HepG2 (cell line): ENCODE results near the gene EXTL1. TPM values are rescaled to one million over a fixed set of nuclear protein-coding genes. Genes with fewer than 3 reads are reported as not detected.

Experiments
- FOXK1 ChIP-seq: sonication (generic); formaldehyde crosslinking; IDR thresholded peaks from 2 replicates; pipeline ENCODE4 v1.4.0; 2020; ENCODE audit warnings: low read depth, missing genetic modification reagents, borderline replicate concordance
- GATAD1 ChIP-seq: IDR thresholded peaks from 2 replicates; pipeline ENCODE4 v1.6.1; 2016; ENCODE audit warnings: missing genetic modification reagents, missing compliant biosample characterization
- HOXA9 ChIP-seq: sonication (generic); formaldehyde crosslinking; IDR thresholded peaks from 2 replicates; pipeline ENCODE4 v1.8.1; 2022; ENCODE audit warnings: missing genetic modification reagents, mild to moderate bottlenecking, moderate library complexity, borderline replicate concordance
- MTA1 ChIP-seq: sonication (generic); formaldehyde crosslinking; IDR thresholded peaks from 2 replicates; pipeline ENCODE4 v1.4.0; 2020; ENCODE audit warnings: missing genetic modification reagents, mild to moderate bottlenecking, borderline replicate concordance
- TBX2 ChIP-seq: sonication (generic); formaldehyde crosslinking; IDR thresholded peaks from 2 replicates; pipeline ENCODE4 v1.5.0; 2020; ENCODE audit warnings: missing genetic modification reagents, mild to moderate bottlenecking, borderline replicate concordance
- ZC3H4 ChIP-seq: sonication (generic); formaldehyde crosslinking; IDR thresholded peaks from 2 replicates; pipeline ENCODE4 v1.4.0; 2020; ENCODE audit warnings: missing genetic modification reagents, borderline replicate concordance
- ZNF24 ChIP-seq: fragments of 450-650 bp; IDR thresholded peaks from 2 replicates; pipeline ENCODE4 v1.6.1; 2017; ENCODE audit warnings: antibody characterized with exemption, mild to moderate bottlenecking
- ZNF30 ChIP-seq: sonication (generic); formaldehyde crosslinking; IDR thresholded peaks from 2 replicates; pipeline ENCODE4 v1.5.0; 2020; ENCODE audit warnings: mild to moderate bottlenecking, missing genetic modification reagents
- ZNF337 ChIP-seq: sonication (generic); formaldehyde crosslinking; IDR thresholded peaks from 2 replicates; pipeline ENCODE4 v1.5.1; 2020; ENCODE audit warnings: missing genetic modification reagents, low read depth, mild to moderate bottlenecking, borderline replicate concordance
- ZNF598 ChIP-seq: sonication (generic); formaldehyde crosslinking; IDR thresholded peaks from 2 replicates; pipeline ENCODE4 v1.5.1; 2020; ENCODE audit warnings: mild to moderate bottlenecking, missing genetic modification reagents, borderline replicate concordance
- ZNF605 ChIP-seq: sonication (generic); formaldehyde crosslinking; IDR thresholded peaks from 2 replicates; pipeline ENCODE4 v1.8.0; 2022; ENCODE audit warnings: mild to moderate bottlenecking, missing genetic modification reagents
- ZNF652 ChIP-seq: IDR thresholded peaks from 2 replicates; pipeline ENCODE4 v1.6.1; 2016; ENCODE audit warnings: low read depth, borderline replicate concordance
- ZNF781 ChIP-seq: sonication (generic); formaldehyde crosslinking; IDR thresholded peaks from 2 replicates; pipeline ENCODE4 v1.5.1; 2020; ENCODE audit warnings: borderline replicate concordance, mild to moderate bottlenecking, missing genetic modification reagents; ENCODE audit errors: not compliant biosample characterization
- polyA plus RNA-seq, 8 experiments: library from polyadenylated mRNA; depleted of rRNA in 3 of 8; stranded (reverse) in 7 of 8; unstranded in 1 of 8; fragments of >200 nt; fragmentation: Illumina TruSeq in 4 of 8; extraction: Trizol in 4 of 8; gene quantifications; 2 replicates each; pipeline versions ENCODE4 v1.2.1 to v1.2.3, GENCODE V29; 2011 to 2016; ENCODE audit warnings: low read depth in 4 of 8, missing spikeins in 1 of 8, mixed read lengths in 1 of 8; ENCODE audit not compliant: insufficient read depth in 1 of 8
- total RNA-seq, 5 experiments: library from RNA; depleted of rRNA; stranded (reverse); fragments of >200 nt; fragmentation: Illumina TruSeq; extraction: Trizol; gene quantifications; 2 replicates each; pipeline ENCODE4 v1.2.3, GENCODE V29; 2016; ENCODE audit warnings: low read depth in 1 of 5
- TF ChIP-seq, protein P1 (sequence below): sonication (generic); formaldehyde crosslinking; IDR thresholded peaks from 2 replicates; pipeline ENCODE4 v1.4.0; 2020; ENCODE audit warnings: mild to moderate bottlenecking, missing genetic modification reagents
- TF ChIP-seq, protein P2 (sequence below): sonication (generic); formaldehyde crosslinking; IDR thresholded peaks from 2 replicates; pipeline ENCODE4 v1.4.0; 2020; ENCODE audit warnings: mild to moderate bottlenecking, missing genetic modification reagents

EXTL1 gene
- total and polyA plus RNA-seq, 2 of the 13 experiments (the other 11 are each of a cell fraction or from before 2014, with no cell fraction given): 0.35 to 1.0 TPM

DNA sequence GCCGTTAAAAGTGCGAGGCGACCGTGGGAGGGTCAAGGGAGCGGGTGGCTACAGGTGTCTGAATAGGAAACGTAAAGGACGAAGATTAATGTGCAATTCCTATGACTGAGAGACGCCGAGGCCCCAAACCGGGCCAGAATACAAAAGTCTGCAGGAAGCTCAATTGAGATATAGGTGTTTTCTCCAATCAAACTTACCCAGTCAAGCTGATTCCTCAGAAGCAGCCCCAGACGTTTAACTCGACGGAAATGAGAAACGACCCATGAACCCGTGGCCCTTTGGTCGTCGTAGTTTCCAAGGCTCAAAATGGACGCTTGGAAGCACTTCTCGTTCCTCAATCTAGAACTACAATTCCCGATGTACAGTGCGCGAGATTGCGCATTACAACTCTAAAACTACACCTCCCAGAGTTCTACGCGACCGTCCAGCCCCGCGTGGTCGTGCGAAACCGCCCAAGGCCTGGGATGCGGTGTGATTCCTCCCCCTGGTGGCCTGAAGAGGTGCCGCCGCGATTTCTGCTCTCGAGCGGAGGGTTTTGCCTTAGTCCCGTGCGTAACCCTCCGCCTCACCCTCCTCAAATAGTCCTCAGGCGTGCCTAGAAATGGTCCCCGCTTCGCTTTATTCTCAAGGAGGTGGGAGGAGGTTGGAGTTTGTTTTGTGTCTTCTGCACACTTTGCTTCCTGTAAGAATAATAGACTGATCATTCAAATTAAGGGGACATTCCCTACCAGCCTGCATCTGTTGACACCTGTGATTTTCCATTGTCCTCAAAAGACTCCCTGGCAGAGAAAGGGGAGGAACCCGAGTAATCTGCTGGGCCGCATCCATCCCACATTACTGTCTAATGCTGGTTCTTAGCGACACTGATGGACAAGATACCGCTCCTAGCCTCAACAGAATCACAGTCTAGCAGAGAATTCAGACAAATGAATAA lies 23.5 kb upstream of the EXTL1 start, which contains the start of gene PAFAH2 (continued):
- TF ChIP-seq, protein P1, sequence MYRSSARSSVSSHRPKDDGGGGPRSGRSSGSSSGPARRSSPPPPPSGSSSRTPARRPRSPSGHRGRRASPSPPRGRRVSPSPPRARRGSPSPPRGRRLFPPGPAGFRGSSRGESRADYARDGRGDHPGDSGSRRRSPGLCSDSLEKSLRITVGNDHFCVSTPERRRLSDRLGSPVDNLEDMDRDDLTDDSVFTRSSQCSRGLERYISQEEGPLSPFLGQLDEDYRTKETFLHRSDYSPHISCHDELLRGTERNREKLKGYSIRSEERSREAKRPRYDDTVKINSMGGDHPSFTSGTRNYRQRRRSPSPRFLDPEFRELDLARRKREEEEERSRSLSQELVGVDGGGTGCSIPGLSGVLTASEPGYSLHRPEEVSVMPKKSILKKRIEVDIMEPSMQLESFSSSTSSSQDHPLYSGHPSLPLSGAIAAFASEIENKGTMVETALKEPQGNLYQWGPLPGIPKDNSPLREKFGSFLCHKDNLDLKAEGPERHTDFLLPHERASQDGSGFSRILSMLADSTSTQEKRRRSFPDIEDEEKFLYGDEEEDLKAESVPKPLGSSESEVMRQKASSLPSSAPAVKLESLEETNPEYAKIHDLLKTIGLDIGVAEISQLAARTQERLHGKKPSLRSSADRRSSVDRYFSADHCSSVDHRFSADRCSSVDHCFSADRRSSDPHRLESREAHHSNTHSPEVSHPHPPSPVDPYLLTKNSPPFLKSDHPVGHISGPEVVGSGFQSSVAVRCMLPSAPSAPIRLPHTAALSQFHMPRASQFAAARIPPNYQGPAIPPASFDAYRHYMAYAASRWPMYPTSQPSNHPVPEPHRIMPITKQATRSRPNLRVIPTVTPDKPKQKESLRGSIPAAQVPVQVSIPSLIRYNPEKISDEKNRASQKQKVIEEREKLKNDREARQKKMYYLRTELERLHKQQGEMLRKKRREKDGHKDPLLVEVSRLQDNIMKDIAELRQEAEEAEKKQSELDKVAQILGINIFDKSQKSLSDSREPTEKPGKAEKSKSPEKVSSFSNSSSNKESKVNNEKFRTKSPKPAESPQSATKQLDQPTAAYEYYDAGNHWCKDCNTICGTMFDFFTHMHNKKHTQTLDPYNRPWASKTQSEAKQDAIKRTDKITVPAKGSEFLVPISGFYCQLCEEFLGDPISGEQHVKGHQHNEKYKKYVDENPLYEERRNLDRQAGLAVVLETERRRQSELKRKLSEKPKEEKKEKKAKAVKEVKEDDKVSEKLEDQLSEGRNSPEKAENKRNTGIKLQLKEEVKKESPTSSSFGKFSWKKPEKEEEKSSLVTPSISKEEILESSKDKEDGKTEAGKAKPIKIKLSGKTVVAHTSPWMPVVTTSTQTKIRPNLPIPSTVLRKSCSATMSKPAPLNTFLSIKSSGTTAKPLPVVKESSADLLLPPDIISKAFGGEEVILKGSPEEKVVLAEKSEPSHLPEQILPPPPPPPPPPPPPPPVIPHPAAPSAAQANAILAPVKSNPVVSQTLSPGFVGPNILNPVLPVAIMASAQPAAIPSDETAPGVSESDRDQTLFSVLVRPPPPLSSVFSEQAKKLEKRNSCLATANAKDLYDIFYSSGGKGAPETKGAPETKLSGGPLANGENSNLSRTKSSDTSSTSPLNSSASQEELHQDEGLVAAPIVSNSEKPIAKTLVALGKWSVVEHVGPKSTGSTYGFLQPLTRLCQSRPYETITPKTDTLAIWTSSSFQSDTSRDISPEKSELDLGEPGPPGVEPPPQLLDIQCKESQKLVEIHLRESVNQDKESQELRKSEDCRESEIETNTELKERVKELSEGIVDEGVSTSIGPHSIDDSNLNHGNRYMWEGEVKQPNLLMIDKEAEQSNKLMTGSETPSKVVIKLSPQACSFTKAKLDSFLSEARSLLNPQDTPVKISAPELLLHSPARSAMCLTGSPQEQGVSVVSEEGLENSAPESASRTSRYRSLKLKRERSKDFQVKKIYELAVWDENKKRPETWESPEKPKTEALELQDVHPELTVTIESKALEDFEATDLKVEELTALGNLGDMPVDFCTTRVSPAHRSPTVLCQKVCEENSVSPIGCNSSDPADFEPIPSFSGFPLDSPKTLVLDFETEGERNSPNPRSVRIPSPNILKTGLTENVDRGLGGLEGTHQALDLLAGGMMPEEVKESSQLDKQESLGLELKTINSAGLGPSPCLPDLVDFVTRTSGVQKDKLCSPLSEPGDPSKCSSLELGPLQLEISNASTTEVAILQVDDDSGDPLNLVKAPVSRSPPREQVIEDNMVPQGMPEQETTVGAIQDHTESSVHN (CRISPR knock-in tag): no peak
- TF ChIP-seq, protein P2, sequence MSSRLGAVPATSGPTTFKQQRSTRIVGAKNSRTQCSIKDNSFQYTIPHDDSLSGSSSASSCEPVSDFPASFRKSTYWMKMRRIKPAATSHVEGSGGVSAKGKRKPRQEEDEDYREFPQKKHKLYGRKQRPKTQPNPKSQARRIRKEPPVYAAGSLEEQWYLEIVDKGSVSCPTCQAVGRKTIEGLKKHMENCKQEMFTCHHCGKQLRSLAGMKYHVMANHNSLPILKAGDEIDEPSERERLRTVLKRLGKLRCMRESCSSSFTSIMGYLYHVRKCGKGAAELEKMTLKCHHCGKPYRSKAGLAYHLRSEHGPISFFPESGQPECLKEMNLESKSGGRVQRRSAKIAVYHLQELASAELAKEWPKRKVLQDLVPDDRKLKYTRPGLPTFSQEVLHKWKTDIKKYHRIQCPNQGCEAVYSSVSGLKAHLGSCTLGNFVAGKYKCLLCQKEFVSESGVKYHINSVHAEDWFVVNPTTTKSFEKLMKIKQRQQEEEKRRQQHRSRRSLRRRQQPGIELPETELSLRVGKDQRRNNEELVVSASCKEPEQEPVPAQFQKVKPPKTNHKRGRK (CRISPR knock-in tag): no peak
- TF ChIP-seq ZNF24: peak; percentile 81; the same call in 1 of the 2 replicates
- TF ChIP-seq ZNF598 (CRISPR knock-in tag): 0 out of 2 replicates have a peak, but pooled peaks have one; percentile 21
- TF ChIP-seq ZNF652 (CRISPR knock-in tag): peak; percentile 59; the same call in 1 of the 2 replicates
- peak; percentile 87; the same call in 1 of the 2 replicates for TF ChIP-seq FOXK1 (CRISPR knock-in tag)
- no peak for TF ChIP-seq ZNF30 (CRISPR knock-in tag)
- TF ChIP-seq ZNF781 (CRISPR knock-in tag): peak; percentile 78
- 0 out of 2 replicates have a peak, but pooled peaks have one; percentile 75 for TF ChIP-seq ZC3H4
- TF ChIP-seq ZNF605 (CRISPR knock-in tag): peak; percentile 80
- peak; percentile 93 for TF ChIP-seq MTA1 (CRISPR knock-in tag)
- peak; percentile 84 for TF ChIP-seq TBX2 (CRISPR knock-in tag)
- TF ChIP-seq HOXA9: no peak
- TF ChIP-seq ZNF337: no peak
- peak; percentile 89 for TF ChIP-seq GATAD1
